C4-2B (cell line): ENCODE measurements around the gene LOXL1.

Experiments used
- H3K27ac ChIP-seq: fragments of 450-650 bp; 2 replicates; pipeline ENCODE4 v1.5.1; 2017
- ZFX ChIP-seq: fragments of 450-650 bp; IDR thresholded peaks from 2 replicates; pipeline ENCODE4 v1.6.1; 2017
- TF ChIP-seq, protein P1 (sequence below): fragments of 450-650 bp; conservative IDR thresholded peaks from 2 replicates; pipeline ENCODE4 v1.5.1; 2017; ENCODE audit warnings: mild to moderate bottlenecking

Gene LOXL1

DNA sequence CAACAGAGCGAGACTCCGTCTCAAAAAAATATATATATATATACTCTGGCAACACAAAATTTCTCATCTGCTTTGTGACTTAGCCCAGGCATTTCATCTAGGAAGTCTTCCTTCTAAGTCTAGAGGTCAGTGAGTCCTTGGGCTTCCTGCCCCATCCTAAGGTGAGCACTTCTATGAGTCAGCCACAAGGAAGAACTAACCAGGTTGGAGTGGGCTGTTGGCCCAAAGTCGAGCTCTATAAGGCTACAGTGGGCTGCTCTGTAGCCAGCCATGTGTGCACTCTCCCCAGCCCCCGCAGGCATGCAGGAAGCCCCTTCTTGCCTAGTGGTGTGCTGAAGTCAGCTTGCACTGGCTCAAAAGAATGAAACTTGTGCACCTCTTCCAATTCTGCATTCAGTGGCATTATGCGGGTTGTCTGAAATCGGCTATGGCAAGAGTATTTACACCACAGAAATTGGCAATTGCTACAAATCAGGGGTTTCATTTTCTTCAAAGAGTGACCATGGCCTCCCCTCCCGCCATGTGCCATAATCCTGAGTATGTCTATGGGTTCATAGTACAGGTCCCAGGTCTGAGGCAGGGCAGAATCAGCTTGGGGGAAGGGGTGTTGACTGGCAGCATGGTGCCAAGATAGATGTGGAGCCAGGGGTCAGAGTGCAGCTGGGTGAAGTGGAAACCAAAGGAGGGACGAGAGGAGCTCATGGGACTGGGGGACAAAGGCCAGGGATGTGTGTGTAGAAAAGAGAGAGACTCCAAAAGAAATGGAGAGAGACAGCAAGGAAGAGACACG is 22.0 kb upstream of the LOXL1 start:
- no peak overlapping the region for H3K27ac ChIP-seq
- TF ChIP-seq ZFX = no peak
- TF ChIP-seq, protein P1, sequence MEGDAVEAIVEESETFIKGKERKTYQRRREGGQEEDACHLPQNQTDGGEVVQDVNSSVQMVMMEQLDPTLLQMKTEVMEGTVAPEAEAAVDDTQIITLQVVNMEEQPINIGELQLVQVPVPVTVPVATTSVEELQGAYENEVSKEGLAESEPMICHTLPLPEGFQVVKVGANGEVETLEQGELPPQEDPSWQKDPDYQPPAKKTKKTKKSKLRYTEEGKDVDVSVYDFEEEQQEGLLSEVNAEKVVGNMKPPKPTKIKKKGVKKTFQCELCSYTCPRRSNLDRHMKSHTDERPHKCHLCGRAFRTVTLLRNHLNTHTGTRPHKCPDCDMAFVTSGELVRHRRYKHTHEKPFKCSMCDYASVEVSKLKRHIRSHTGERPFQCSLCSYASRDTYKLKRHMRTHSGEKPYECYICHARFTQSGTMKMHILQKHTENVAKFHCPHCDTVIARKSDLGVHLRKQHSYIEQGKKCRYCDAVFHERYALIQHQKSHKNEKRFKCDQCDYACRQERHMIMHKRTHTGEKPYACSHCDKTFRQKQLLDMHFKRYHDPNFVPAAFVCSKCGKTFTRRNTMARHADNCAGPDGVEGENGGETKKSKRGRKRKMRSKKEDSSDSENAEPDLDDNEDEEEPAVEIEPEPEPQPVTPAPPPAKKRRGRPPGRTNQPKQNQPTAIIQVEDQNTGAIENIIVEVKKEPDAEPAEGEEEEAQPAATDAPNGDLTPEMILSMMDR = no peak

DNA sequence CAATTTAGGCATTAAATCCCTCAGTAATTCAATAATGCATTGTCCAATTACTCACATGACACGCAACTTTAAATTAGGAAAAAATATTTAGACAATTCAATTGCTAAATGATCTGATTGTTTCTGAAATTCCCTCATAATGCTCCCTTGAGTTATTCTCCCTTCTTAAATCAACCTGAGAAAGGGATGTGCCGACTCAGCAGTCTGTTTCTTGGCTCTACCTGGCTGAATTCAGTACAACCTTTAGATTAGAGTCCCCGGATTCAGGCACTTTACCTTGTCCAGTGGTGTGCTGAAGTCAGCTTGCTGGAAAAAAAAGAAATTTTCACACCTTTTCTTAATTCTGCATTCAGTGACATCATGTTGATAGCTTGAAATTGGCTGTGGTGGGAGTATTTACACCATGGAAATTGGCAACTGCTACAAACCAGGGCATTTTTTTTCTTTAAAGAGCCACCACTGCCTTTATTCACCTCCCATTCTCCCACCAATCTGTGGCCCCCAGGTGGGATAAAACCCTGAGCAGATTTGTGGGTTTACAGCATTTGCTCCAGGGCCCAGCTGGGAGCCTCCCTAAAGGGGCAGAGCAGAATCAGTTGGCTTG is 20.9 kb upstream of the LOXL1 start:
- no peak overlapping the region for H3K27ac ChIP-seq
- no peak for TF ChIP-seq ZFX
- TF ChIP-seq, protein P1 = no peak

DNA sequence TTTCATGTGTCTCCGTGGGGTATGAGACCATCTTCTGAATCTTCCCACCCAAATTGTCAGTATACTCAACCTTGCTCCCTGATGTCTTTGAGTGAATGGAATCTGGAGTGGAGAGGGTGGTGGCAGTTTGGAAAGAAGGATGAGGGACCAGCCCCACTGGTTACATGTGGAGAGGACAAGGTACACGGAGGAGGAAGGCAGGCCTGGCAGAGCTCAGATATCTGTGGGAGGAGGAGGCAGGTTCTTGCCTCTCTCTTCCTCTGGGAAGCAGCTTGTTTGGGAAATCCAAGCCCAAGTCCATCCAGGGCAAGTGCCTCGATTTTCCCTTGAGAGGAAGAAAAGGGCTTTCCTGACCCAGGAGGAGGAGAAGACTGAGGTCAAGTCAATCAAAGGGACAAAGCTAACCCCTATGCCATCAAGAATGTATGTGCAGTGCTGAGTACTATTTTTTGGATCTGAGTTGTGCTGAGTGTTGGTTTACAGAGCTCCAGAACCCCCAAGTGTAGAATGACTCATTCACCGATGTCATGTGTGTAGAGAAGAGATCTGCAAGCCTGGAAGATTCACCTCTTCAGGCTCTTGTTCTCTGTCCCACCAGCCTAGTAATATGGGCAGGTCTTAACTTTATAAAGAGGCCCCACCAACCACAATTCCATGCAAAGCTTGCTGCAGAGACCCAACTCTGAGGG is 19.8 kb upstream of the LOXL1 start:
- H3K27ac ChIP-seq = no peak overlapping the region
- TF ChIP-seq, protein P1 = no peak
- no peak for TF ChIP-seq ZFX

DNA sequence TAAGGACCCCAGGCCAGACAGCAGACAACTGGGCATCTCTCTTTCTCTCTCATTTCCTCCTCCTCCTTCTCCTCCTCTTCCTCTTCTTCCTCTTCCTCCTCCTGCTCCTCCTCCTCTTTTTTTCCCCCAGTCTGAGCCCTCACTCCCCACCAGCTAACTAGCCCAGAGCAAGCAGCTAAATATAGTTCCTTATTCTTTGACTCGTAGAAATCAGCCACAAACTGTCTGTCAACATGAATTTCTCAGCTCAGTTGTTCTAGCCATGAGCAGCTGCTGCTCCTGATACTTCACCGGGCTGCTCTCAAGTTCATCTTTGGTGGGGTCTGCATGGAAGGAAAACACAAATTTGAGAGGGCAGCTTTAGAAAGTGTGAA is 19.2 kb upstream of the LOXL1 start:
- H3K27ac ChIP-seq = no peak overlapping the region
- TF ChIP-seq, protein P1 = no peak
- TF ChIP-seq ZFX = no peak

DNA sequence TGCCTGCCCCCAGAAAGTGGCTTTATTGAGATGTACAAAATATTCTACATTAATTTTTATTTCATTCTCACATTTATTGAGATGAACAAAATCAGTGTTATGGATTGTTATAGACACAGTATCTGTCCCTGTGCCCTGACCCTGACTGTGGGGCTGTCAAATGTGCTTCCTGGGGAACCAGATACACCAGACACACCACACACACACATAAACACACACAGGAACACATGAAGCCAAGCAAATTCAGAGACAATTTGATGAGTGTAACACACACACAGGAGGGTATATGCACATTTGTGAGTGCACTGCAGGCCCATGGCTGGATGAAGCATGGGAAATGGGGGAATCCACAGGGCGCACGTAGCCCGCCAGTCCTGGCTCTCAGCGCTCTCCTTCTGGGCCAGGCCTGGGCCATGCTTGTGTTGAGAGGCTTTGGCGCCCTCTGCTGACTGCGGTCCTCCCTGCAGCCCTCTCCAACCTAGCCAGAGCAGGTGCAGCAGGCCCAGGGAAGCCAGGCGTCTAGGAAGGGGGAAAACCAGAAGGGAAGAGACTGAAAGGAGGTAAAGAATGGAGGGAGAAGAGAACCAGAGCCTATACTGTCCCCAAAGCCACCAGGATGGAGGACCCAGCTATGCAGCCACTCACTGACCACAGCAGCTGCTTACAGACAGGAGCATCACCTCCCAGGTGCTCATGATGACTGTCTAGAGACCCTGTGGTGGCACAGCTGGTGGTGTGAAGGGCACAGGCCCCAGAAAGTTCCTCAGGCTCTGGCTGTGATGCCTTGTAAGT is 18.0 kb upstream of the LOXL1 start:
- TF ChIP-seq, protein P1 = peak; percentile 97
- TF ChIP-seq ZFX = no peak
- H3K27ac ChIP-seq = no peak overlapping the region

DNA sequence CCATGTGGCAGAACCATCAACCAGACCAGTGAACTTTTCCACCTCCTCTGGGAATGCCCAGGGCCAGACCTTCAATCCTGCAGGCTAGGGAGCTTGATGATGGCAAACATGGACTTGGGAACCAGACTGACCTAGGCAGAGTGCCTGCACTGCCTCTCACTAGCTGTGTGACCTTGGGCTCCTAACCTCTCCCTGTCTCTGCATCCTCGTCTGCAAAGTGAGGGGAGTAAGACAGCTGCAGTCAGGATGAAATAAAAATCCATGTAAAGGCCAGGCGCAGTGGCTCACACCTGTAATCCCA is 17.5 kb upstream of the LOXL1 start:
- no peak overlapping the region for H3K27ac ChIP-seq
- TF ChIP-seq ZFX = no peak
- TF ChIP-seq, protein P1 = no peak

GRCh38 chr15:73909651-73910050 is 16.6 kb upstream of the LOXL1 start:
- TF ChIP-seq ZFX = no peak
- TF ChIP-seq, protein P1 = no peak
- no peak overlapping the region for H3K27ac ChIP-seq
